SJSA1 (cell line): ENCODE measurements around the gene CDKAL1. TPM values are rescaled to one million over a fixed set of nuclear protein-coding genes. Genes with fewer than 3 reads are reported as not detected.

Experiments used
- DNase-seq, 2 experiments: peaks; one replicate each; pipeline ENCODE4 v3.0.0-alpha.2; 2015 to 2020; ENCODE audit warnings: low spot score in 2 of 2, low read depth in 1 of 2
- H3K27ac ChIP-seq: fragments of 250-450 bp; sonication (Bioruptor Pico); 2 replicates; pipeline ENCODE4 v1.5.1; 2020; ENCODE audit warnings: mild to moderate bottlenecking, moderate library complexity
- H3K27me3 ChIP-seq: fragments of 250-450 bp; sonication (Bioruptor Pico); replicated peaks from 2 replicates; pipeline ENCODE4 v1.5.1; 2020; ENCODE audit warnings: mild to moderate bottlenecking, moderate library complexity
- H3K36me3 ChIP-seq: fragments of 250-450 bp; sonication (Bioruptor Pico); 2 replicates; pipeline ENCODE4 v1.5.1; 2020; ENCODE audit warnings: mild to moderate bottlenecking
- H3K4me1 ChIP-seq: fragments of 250-450 bp; sonication (Bioruptor Pico); replicated peaks from 2 replicates; pipeline ENCODE4 v1.6.1; 2021; ENCODE audit warnings: mild to moderate bottlenecking
- H3K4me3 ChIP-seq: fragments of 250-450 bp; sonication (Bioruptor Pico); 2 replicates; pipeline ENCODE4 v1.5.1; 2020; ENCODE audit warnings: mild to moderate bottlenecking
- H3K9me3 ChIP-seq: fragments of 250-450 bp; sonication (Bioruptor Pico); replicated peaks from 2 replicates; pipeline ENCODE4 v1.5.1; 2020; ENCODE audit warnings: mild to moderate bottlenecking
- total RNA-seq: library from RNA; depleted of rRNA; stranded (reverse); fragments of >200 nt; shearing (Covaris generic); gene quantifications from 2 replicates; pipeline ENCODE4 v1.2.3, GENCODE V29; 2014

CDKAL1 gene
- total RNA-seq, 1 experiment from 2014 or later, result 25.7 TPM

GRCh38 chr6:20947977-20948376 is 413.7 kb downstream of the CDKAL1 start:
- Histone ChIP-seq H3K4me1 (peaks cover 7% of the 10 kb centered on the region; the same call in 1 of the 2 replicates), H3K9me3 (no peaks in the 10 kb centered on the region), H3K4me3 (no peak overlapping the region), H3K27me3 (no peaks in the 10 kb centered on the region), H3K27ac (no peak overlapping the region), H3K36me3 (no peaks in the 10 kb centered on the region)
- no peak for DNase-seq

- no peak for DNase-seq
- Histone ChIP-seq H3K4me1 (peaks cover 8% of the 10 kb centered on the region; the same call in 1 of the 2 replicates), H3K4me3 (no peak overlapping the region), H3K27ac (no peak overlapping the region), H3K36me3 (no peaks in the 10 kb centered on the region), H3K9me3 (no peaks in the 10 kb centered on the region), H3K27me3 (no peaks in the 10 kb centered on the region)
These were observed 414.3 kb downstream of the CDKAL1 start for GRCh38 chr6:20948556-20948955.

- DNase-seq, result no peak
- Histone ChIP-seq H3K27me3 (no peaks in the 10 kb centered on the region), H3K4me1 (peaks cover 8% of the 10 kb centered on the region; the same call in 1 of the 2 replicates), H3K9me3 (no peaks in the 10 kb centered on the region), H3K27ac (no peak overlapping the region), H3K4me3 (no peak overlapping the region), H3K36me3 (no peaks in the 10 kb centered on the region)
These were observed 414.9 kb downstream of the CDKAL1 start for GRCh38 chr6:20949138-20949537.

- Histone ChIP-seq H3K27ac (no peak overlapping the region), H3K4me3 (no peak overlapping the region), H3K9me3 (no peaks in the 10 kb centered on the region), H3K36me3 (no peaks in the 10 kb centered on the region), H3K27me3 (no peaks in the 10 kb centered on the region), H3K4me1 (peaks cover 8% of the 10 kb centered on the region; the same call in 1 of the 2 replicates)
- peak; percentile 9 to 42 for DNase-seq
These were observed 418.6 kb downstream of the CDKAL1 start for GRCh38 chr6:20952699-20953474.

- Histone ChIP-seq H3K4me1 (peaks cover 8% of the 10 kb centered on the region; the same call in 1 of the 2 replicates), H3K4me3 (no peak overlapping the region), H3K9me3 (no peaks in the 10 kb centered on the region), H3K27me3 (no peaks in the 10 kb centered on the region), H3K36me3 (no peaks in the 10 kb centered on the region), H3K27ac (no peak overlapping the region)
- DNase-seq, result no peak
These were observed 420.1 kb downstream of the CDKAL1 start for GRCh38 chr6:20954315-20954714.

- no peak overlapping the region for H3K4me3 ChIP-seq
- H3K9me3 ChIP-seq, result no peaks in the 10 kb centered on the region
- no peaks in the 10 kb centered on the region for H3K27me3 ChIP-seq
These were observed 420.9 kb downstream of the CDKAL1 start for GRCh38 chr6:20955131-20955530.

GRCh38 chr6:20955751-20956150 is 421.5 kb downstream of the CDKAL1 start:
- Histone ChIP-seq H3K4me1 (peaks cover 8% of the 10 kb centered on the region; the same call in 1 of the 2 replicates), H3K4me3 (no peak overlapping the region), H3K27me3 (no peaks in the 10 kb centered on the region), H3K27ac (no peak overlapping the region), H3K36me3 (no peaks in the 10 kb centered on the region), H3K9me3 (no peaks in the 10 kb centered on the region)
- no peak for DNase-seq

More at GRCh38 chr6:20955131-20955530, 420.9 kb downstream of the CDKAL1 start:
- H3K4me1 ChIP-seq, result peaks cover 8% of the 10 kb centered on the region; the same call in 1 of the 2 replicates
- no peaks in the 10 kb centered on the region for H3K36me3 ChIP-seq
- no peak for DNase-seq
- no peak overlapping the region for H3K27ac ChIP-seq

GRCh38 chr6:20960067-20960466 is 425.8 kb downstream of the CDKAL1 start:
- Histone ChIP-seq H3K27ac (no peak overlapping the region), H3K9me3 (no peaks in the 10 kb centered on the region), H3K4me1 (no peaks in the 10 kb centered on the region), H3K27me3 (no peaks in the 10 kb centered on the region), H3K36me3 (no peaks in the 10 kb centered on the region), H3K4me3 (no peak overlapping the region)
- DNase-seq, result no peak

- no peaks in the 10 kb centered on the region for H3K9me3 ChIP-seq
- no peaks in the 10 kb centered on the region for H3K36me3 ChIP-seq
- no peaks in the 10 kb centered on the region for H3K27me3 ChIP-seq
- H3K27ac ChIP-seq, result no peak overlapping the region
- H3K4me3 ChIP-seq, result no peak overlapping the region
- no peaks in the 10 kb centered on the region for H3K4me1 ChIP-seq
- no peak for DNase-seq
These were observed 431.0 kb downstream of the CDKAL1 start for GRCh38 chr6:20965276-20965675.

GRCh38 chr6:20965915-20966314 is 431.7 kb downstream of the CDKAL1 start:
- H3K27ac ChIP-seq, result no peak overlapping the region
- H3K4me3 ChIP-seq, result no peak overlapping the region
- H3K4me1 ChIP-seq, result no peaks in the 10 kb centered on the region
- H3K27me3 ChIP-seq, result no peaks in the 10 kb centered on the region
- no peak for DNase-seq
- H3K36me3 ChIP-seq, result no peaks in the 10 kb centered on the region
- H3K9me3 ChIP-seq, result no peaks in the 10 kb centered on the region

GRCh38 chr6:20969551-20969950 is 435.3 kb downstream of the CDKAL1 start:
- H3K27ac ChIP-seq, result no peak overlapping the region
- no peak overlapping the region for H3K4me3 ChIP-seq
- no peak for DNase-seq

GRCh38 chr6:20976391-20976918 is 442.2 kb downstream of the CDKAL1 start:
- DNase-seq, result no peak
- Histone ChIP-seq H3K9me3 (no peaks in the 10 kb centered on the region), H3K4me1 (no peaks in the 10 kb centered on the region), H3K36me3 (no peaks in the 10 kb centered on the region), H3K4me3 (no peak overlapping the region), H3K27ac (no peak overlapping the region), H3K27me3 (no peaks in the 10 kb centered on the region)

More at GRCh38 chr6:20969551-20969950, 435.3 kb downstream of the CDKAL1 start:
- H3K27me3 ChIP-seq, result no peaks in the 10 kb centered on the region
- H3K4me1 ChIP-seq, result no peaks in the 10 kb centered on the region
- H3K36me3 ChIP-seq, result no peaks in the 10 kb centered on the region
- no peaks in the 10 kb centered on the region for H3K9me3 ChIP-seq

- no peak overlapping the region for H3K27ac ChIP-seq
These were observed 443.9 kb downstream of the CDKAL1 start for GRCh38 chr6:20978151-20978614.

GRCh38 chr6:20979076-20979475 is 444.8 kb downstream of the CDKAL1 start:
- peaks cover 2% of the 10 kb centered on the region; the same call in 1 of the 2 replicates for H3K4me1 ChIP-seq
- H3K9me3 ChIP-seq, result no peaks in the 10 kb centered on the region
- H3K27me3 ChIP-seq, result no peaks in the 10 kb centered on the region
- DNase-seq, result no peak
- no peak overlapping the region for H3K4me3 ChIP-seq
- no peak overlapping the region for H3K27ac ChIP-seq
- no peaks in the 10 kb centered on the region for H3K36me3 ChIP-seq

More at GRCh38 chr6:20978151-20978614, 443.9 kb downstream of the CDKAL1 start:
- H3K36me3 ChIP-seq, result no peaks in the 10 kb centered on the region
- no peaks in the 10 kb centered on the region for H3K4me1 ChIP-seq
- H3K27me3 ChIP-seq, result no peaks in the 10 kb centered on the region
- no peaks in the 10 kb centered on the region for H3K9me3 ChIP-seq
- no peak for DNase-seq
- no peak overlapping the region for H3K4me3 ChIP-seq
